ENCODE measurements around the gene TIE1. TPM values are rescaled to one million over a fixed set of nuclear protein-coding genes. Genes with fewer than 3 reads are reported as not detected.

The TIE1 gene
- total and polyA plus RNA-seq, 11 donors, result 19.2 to 65.1 (median 28.4) TPM

DNA sequence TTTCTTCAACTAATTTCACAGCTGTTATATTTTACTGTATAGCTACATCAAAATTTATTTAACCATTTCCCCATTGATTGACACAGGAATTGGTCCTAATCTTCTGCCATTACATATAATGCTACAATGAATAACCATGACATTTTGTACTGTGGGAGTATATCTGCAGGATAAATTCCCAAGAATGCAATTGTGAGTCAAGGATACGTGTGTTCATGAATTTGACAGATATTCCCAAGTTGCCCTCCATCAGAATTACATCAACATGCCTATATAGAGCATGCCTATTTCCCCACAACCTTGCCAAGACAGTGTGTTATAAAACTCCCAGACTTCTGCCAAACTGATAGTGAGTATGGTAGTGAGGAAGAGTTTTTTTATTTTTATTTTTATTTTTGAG lies 2.7 kb upstream of the TIE1 start:
- WGBS, 4 donors, result 70 to 88% (median 75%) methylated on average over 1 of the region's 1 CpG
- ATAC-seq, result no peak
- Histone ChIP-seq H3K4me1 (peaks cover 4 to 64% (median 39%) of the 10 kb centered on the region in 12 donors), H3K27ac (no peak overlapping the region), H3K4me3 (no peak overlapping the region), H3K27me3 (no peaks in the 10 kb centered on the region), H3K9me3 (no peaks in the 10 kb centered on the region), H3K36me3 (no peaks in the 10 kb centered on the region)
- DNase-seq, result no peak
- intact Hi-C loops (cut with DNase I), result no loop called here
- TF ChIP-seq POLR2A (IDR thresholded peaks at IDR 0.05), result no peak
- no peak for TF ChIP-seq CTCF (IDR thresholded peaks at IDR 0.05)

- Histone ChIP-seq H3K36me3 (no peaks in the 10 kb centered on the region), H3K4me1 (peaks cover 4 to 64% (median 43%) of the 10 kb centered on the region in 12 donors), H3K9me3 (no peaks in the 10 kb centered on the region), H3K4me3 (no peak overlapping the region), H3K27me3 (no peaks in the 10 kb centered on the region), H3K27ac (peak overlapping the region in 10 of 12 donors; percentile 53 to 93 (median 79))
- no peak for ATAC-seq
- no peak for DNase-seq
- intact Hi-C loops (cut with DNase I), result no loop called here
- TF ChIP-seq POLR2A (IDR thresholded peaks at IDR 0.05), result no peak
- no peak for TF ChIP-seq CTCF (IDR thresholded peaks at IDR 0.05)
These were observed 1.7 kb upstream of the TIE1 start for GRCh38 chr1:43299101-43299500.

- Histone ChIP-seq H3K4me3 (peak overlapping the region; percentile 27 to 66 (median 52)), H3K27me3 (no peaks in the 10 kb centered on the region), H3K36me3 (peaks cover 0 to 17% (median 3%) of the 10 kb centered on the region in 9 donors), H3K27ac (peak overlapping the region in 11 of 12 donors; percentile 37 to 93 (median 79)), H3K9me3 (no peaks in the 10 kb centered on the region), H3K4me1 (peaks cover 0 to 50% (median 28%) of the 10 kb centered on the region in 12 donors)
- intact Hi-C loops (cut with DNase I), result loop anchor here in 5 of 10 donors (2.0 to 5.0 kb wide), 6 partner anchors 40 to 65 kb away; partner anchors contain the start of gene ELOVL1 (in 1 of the 5)
- DNase-seq (peak in 1 of 5 donors; percentile 8), ATAC-seq (peak in 2 of 4 donors; percentile 40 to 41)
- 30 to 50% (median 42%) methylated on average over 1 of the region's 1 CpG for WGBS, 4 donors
- TF ChIP-seq CTCF (IDR thresholded peaks at IDR 0.05) (no peak), POLR2A (IDR thresholded peaks at IDR 0.05) (no peak)
These were observed 1.4 kb downstream of the TIE1 start for GRCh38 chr1:43302201-43302600.

DNA sequence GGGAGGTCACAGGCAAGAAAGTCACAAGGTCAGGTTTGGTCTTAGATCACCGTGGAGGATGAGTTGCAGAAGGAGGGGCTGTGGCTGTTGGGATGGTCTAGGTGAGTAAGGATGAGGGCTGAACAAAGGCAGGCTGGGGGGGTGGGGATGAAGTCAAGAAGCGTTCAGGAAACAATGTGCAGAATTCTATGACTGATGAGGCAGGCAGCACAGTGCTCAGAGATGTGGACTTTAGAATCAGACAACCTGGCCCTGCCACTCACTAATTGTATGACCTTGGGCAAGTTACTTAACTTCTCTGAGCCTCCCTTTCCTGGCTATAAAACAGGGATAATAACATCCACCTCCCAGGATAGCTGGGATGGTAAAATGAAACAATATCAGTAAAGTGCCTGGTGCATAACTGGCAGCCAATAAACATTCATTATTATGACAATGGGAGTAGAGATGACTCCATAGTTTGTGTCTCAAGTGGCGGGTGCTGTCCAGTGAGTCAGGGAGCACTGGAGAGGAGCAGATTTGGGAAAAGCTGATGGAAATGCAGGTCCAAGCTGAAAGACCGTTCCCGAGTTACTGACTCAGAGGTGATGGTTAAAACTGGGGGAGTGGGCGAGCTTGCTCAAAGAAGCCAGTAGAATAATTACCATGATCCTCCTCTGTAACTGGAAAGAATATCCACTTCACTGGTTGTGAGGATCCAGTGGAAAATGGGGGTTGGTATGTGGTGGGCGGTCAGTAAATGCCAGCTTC lies 2.1 kb downstream of the TIE1 start:
- H3K27ac ChIP-seq, result peak overlapping the region in 9 of 12 donors; percentile 27 to 93 (median 79)
- H3K9me3 ChIP-seq, result no peaks in the 10 kb centered on the region
- 57 to 72% (median 66%) methylated on average over 7 of the region's 7 CpGs for WGBS, 4 donors
- H3K4me3 ChIP-seq, result peak overlapping the region; percentile 1 to 66 (median 52)
- peaks cover 0 to 53% (median 28%) of the 10 kb centered on the region in 12 donors for H3K4me1 ChIP-seq
- TF ChIP-seq POLR2A (IDR thresholded peaks at IDR 0.05) (no peak), CTCF (IDR thresholded peaks at IDR 0.05) (no peak)
- no peaks in the 10 kb centered on the region for H3K27me3 ChIP-seq
- DNase-seq (peak in 1 of 5 donors; percentile 25), ATAC-seq (no peak)
- peaks cover 0 to 24% (median 7%) of the 10 kb centered on the region in 9 donors for H3K36me3 ChIP-seq
- intact Hi-C loops (cut with DNase I), result loop anchor here in 5 of 10 donors (2.0 to 5.0 kb wide), 6 partner anchors 39 to 66 kb away; partner anchors contain the start of gene ELOVL1 (in 1 of the 5)
